ENCODE data around the gene QRICH2.
A peak's percentile ranks its signal among the peaks of the same experiment; 100 is the strongest.

GRCh38 chr17:76268015-76268749 is 39.9 kb downstream of the QRICH2 start:
- TF ChIP-seq TAF1 (IDR thresholded peaks at IDR 0.05; ENCODE audit: low read depth) (no peak), EGR1 (IDR thresholded peaks at IDR 0.05) (no peak), CREB1 (IDR thresholded peaks at IDR 0.05; ENCODE audit: low read depth) (no peak), USF1 (IDR thresholded peaks at IDR 0.05) (no peak), TEAD4 (IDR thresholded peaks at IDR 0.05) (no peak), EP300 (IDR thresholded peaks at IDR 0.05; ENCODE audit: borderline replicate concordance) (no peak), CEBPB (IDR thresholded peaks at IDR 0.05) (0 out of 2 replicates have a peak, but pooled peaks have one; percentile 4), FOXM1 (IDR thresholded peaks at IDR 0.05; ENCODE audit: borderline replicate concordance, low read depth) (no peak)
